H9 (cell line): ENCODE measurements around the gene TMEM271. TPM values are rescaled to one million over a fixed set of nuclear protein-coding genes. Genes with fewer than 3 reads are reported as not detected.

Experiments used
- DNase-seq: peaks from one replicate; pipeline ENCODE4 v3.0.0-alpha.2; 2017
- H2AFZ ChIP-seq: one replicate; pipeline ENCODE4 v1.6.1; 2013; ENCODE audit warnings: mild to moderate bottlenecking, low read length, control low read depth, moderate library complexity
- H2AK5ac ChIP-seq: 2 replicates; pipeline ENCODE4 v1.6.1; 2013; ENCODE audit warnings: low read length, control low read depth, mixed read lengths; ENCODE audit not compliant: insufficient read length
- H2BK120ac ChIP-seq: one replicate; pipeline ENCODE4 v1.6.1; 2013; ENCODE audit warnings: low read depth, mild to moderate bottlenecking, low read length, control low read depth, inconsistent platforms; ENCODE audit not compliant: poor library complexity, severe bottlenecking
- H2BK12ac ChIP-seq: 2 replicates; pipeline ENCODE4 v1.6.1; 2013; ENCODE audit warnings: low read length, control low read depth, mixed read lengths, low read depth; ENCODE audit not compliant: insufficient read length
- H2BK15ac ChIP-seq: 2 replicates; pipeline ENCODE4 v1.6.1; 2013; ENCODE audit warnings: low read depth, low read length, control low read depth
- H2BK20ac ChIP-seq: one replicate; pipeline ENCODE4 v1.6.1; 2013; ENCODE audit warnings: low read depth, mild to moderate bottlenecking, low read length, control low read depth, inconsistent platforms; ENCODE audit not compliant: poor library complexity, severe bottlenecking
- H2BK5ac ChIP-seq: 2 replicates; pipeline ENCODE4 v1.6.1; 2013; ENCODE audit warnings: low read length, control low read depth, mixed read lengths; ENCODE audit not compliant: insufficient read length
- H3K14ac ChIP-seq: 2 replicates; pipeline ENCODE4 v1.6.1; 2013; ENCODE audit warnings: low read length, control low read depth; ENCODE audit not compliant: insufficient read depth
- H3K18ac ChIP-seq: 2 replicates; pipeline ENCODE4 v1.6.1; 2013; ENCODE audit warnings: low read depth, mild to moderate bottlenecking, mixed read lengths, low read length, control low read depth; ENCODE audit not compliant: insufficient read length
- H3K23ac ChIP-seq: 2 replicates; pipeline ENCODE4 v1.6.1; 2013; ENCODE audit warnings: low read length, control low read depth, mixed read lengths, low read depth; ENCODE audit not compliant: insufficient read length
- H3K23me2 ChIP-seq: 2 replicates; pipeline ENCODE4 v1.6.1; 2013; ENCODE audit warnings: low read depth, mild to moderate bottlenecking, mixed read lengths, low read length, control low read depth; ENCODE audit not compliant: insufficient read length, poor library complexity, severe bottlenecking
- H3K27ac ChIP-seq: 2 replicates; pipeline ENCODE4 v1.5.1; 2013; ENCODE audit warnings: low read length, control low read depth, mixed read lengths, low read depth; ENCODE audit not compliant: insufficient read length
- H3K27me3 ChIP-seq: 2 replicates; pipeline ENCODE4 v1.6.1; 2013; ENCODE audit warnings: low read length, control low read depth, inconsistent platforms; ENCODE audit not compliant: insufficient read depth
- H3K4ac ChIP-seq: 2 replicates; pipeline ENCODE4 v1.6.1; 2013; ENCODE audit warnings: low read depth, mild to moderate bottlenecking, control low read depth, inconsistent platforms, low read length, moderate library complexity
- H3K4me1 ChIP-seq: 2 replicates; pipeline ENCODE4 v1.6.1; 2013; ENCODE audit warnings: low read length, control low read depth, inconsistent platforms; ENCODE audit not compliant: insufficient read depth
- H3K4me2 ChIP-seq: 2 replicates; pipeline ENCODE4 v1.6.1; 2013; ENCODE audit warnings: low read length, control low read depth, mixed read lengths; ENCODE audit not compliant: insufficient read length, insufficient read depth
- H3K56ac ChIP-seq: 2 replicates; pipeline ENCODE4 v1.6.1; 2013; ENCODE audit warnings: low read depth, mild to moderate bottlenecking, mixed read lengths, low read length, control low read depth; ENCODE audit not compliant: insufficient read length
- H3K79me1 ChIP-seq: 2 replicates; pipeline ENCODE4 v1.6.1; 2013; ENCODE audit warnings: low read depth, mild to moderate bottlenecking, moderate library complexity, low read length, control low read depth, inconsistent platforms; ENCODE audit not compliant: insufficient read depth, poor library complexity, severe bottlenecking
- H3K79me2 ChIP-seq: 2 replicates; pipeline ENCODE4 v1.6.1; 2013; ENCODE audit warnings: low read length, control low read depth, inconsistent platforms; ENCODE audit not compliant: insufficient read depth
- H3K9ac ChIP-seq: 2 replicates; pipeline ENCODE4 v1.6.1; 2013; ENCODE audit warnings: low read length, control low read depth, mixed read lengths; ENCODE audit not compliant: insufficient read length; ENCODE audit errors: extremely low read depth
- H3K9me3 ChIP-seq: one replicate; pipeline ENCODE4 v1.6.1; 2013; ENCODE audit warnings: low read depth, low read length, inconsistent platforms; ENCODE audit not compliant: control insufficient read depth
- H3T11ph ChIP-seq: one replicate; pipeline ENCODE4 v1.6.1; 2013; ENCODE audit warnings: mild to moderate bottlenecking, low read length, control low read depth, inconsistent platforms
- H4K20me1 ChIP-seq: one replicate; pipeline ENCODE4 v1.6.1; 2013; ENCODE audit not compliant: control insufficient read depth, insufficient read length, insufficient read depth
- H4K5ac ChIP-seq: 2 replicates; pipeline ENCODE4 v1.6.1; 2013; ENCODE audit warnings: low read depth, mild to moderate bottlenecking, mixed read lengths, low read length, control low read depth; ENCODE audit not compliant: insufficient read length
- H4K8ac ChIP-seq: replicated peaks from 2 replicates; pipeline ENCODE4 v1.6.1; 2013; ENCODE audit warnings: low read length, control low read depth, mixed read lengths, low read depth; ENCODE audit not compliant: insufficient read length
- H4K91ac ChIP-seq: 2 replicates; pipeline ENCODE4 v1.6.1; 2013; ENCODE audit warnings: low read depth, mild to moderate bottlenecking, moderate library complexity, mixed read lengths, low read length, control low read depth; ENCODE audit not compliant: insufficient read length
- H3K27ac Mint-ChIP-seq, 3 experiments: 2 replicates in 2 of 3; 3 replicates in 1 of 3; pipeline ENCODE4 v1.8.0; 2020 to 2021; ENCODE audit warnings: mixed read lengths in 3 of 3, mild to moderate bottlenecking in 1 of 3, moderate library complexity in 1 of 3
- H3K27me3 Mint-ChIP-seq: 2 replicates; pipeline ENCODE4 v1.8.0; 2021; ENCODE audit warnings: low read depth, mild to moderate bottlenecking, moderate library complexity, mixed read lengths
- H3K36me3 Mint-ChIP-seq, 3 experiments: 2 replicates in 2 of 3; 3 replicates in 1 of 3; pipeline ENCODE4 v1.8.0; 2020 to 2021; ENCODE audit warnings: low read depth in 3 of 3, mixed read lengths in 3 of 3; ENCODE audit not compliant: insufficient read depth in 1 of 3
- H3K4me1 Mint-ChIP-seq, 2 experiments: 2 replicates each; pipeline ENCODE4 v1.8.0; 2020; ENCODE audit warnings: mixed read lengths in 2 of 2
- H3K4me3 Mint-ChIP-seq, 2 experiments: 2 replicates in 1 of 2; 3 replicates in 1 of 2; pipeline ENCODE4 v1.8.0; 2020 to 2021; ENCODE audit warnings: mild to moderate bottlenecking in 2 of 2, mixed read lengths in 2 of 2, moderate library complexity in 1 of 2
- H3K9me3 Mint-ChIP-seq, 2 experiments: 2 replicates in 1 of 2; 3 replicates in 1 of 2; pipeline ENCODE4 v1.8.0; 2020; ENCODE audit warnings: mild to moderate bottlenecking in 2 of 2, mixed read lengths in 2 of 2, moderate library complexity in 1 of 2
- CTCF ChIP-seq: fragments of 200-600 bp; sonication (generic); conservative IDR thresholded peaks from 3 replicates; pipeline ENCODE4 v1.8.0; 2021; ENCODE audit warnings: antibody characterized with exemption, mild to moderate bottlenecking
- WGBS: extraction: QIAGEN DNeasy Blood & Tissue Kit; methylation state at CpG from one replicate; pipeline ENCODE4 v1.1.7; 2013; ENCODE audit warnings: missing lambda C conversion rate, low lambda C conversion rate, mixed read lengths; ENCODE audit not compliant: insufficient read length; ENCODE audit errors: extremely low coverage; 5-methylcytosine and 5-hydroxymethylcytosine counted together
- total RNA-seq: library from RNA; stranded (reverse); gene quantifications from 2 replicates; pipeline ENCODE4 v1.2.1, GENCODE V29; 2021

TMEM271 gene
- total RNA-seq, 1 experiment from 2014 or later, result 0.09 TPM

GRCh38 chr4:536351-536972, 39.6 kb downstream of the TMEM271 start:
- Mint-ChIP-seq H3K36me3 (peaks cover 21 to 48% (median 36%) of the 10 kb centered on the region in 3 experiments), H3K27ac (no peak overlapping the region), H3K9me3 (no peaks in the 10 kb centered on the region), H3K4me1 (no peaks in the 10 kb centered on the region), H3K4me3 (no peak overlapping the region), H3K27me3 (no peaks in the 10 kb centered on the region; the same call in 1 of the 2 replicates)
- no peak overlapping the region for H3K18ac ChIP-seq
- H3K23me2 ChIP-seq, result no peaks in the 10 kb centered on the region
- H2AK5ac ChIP-seq, result no peak overlapping the region
- H3K27ac ChIP-seq, result no peak overlapping the region
- no peak overlapping the region for H2BK12ac ChIP-seq
- no peak overlapping the region for H3K4me2 ChIP-seq
- TF ChIP-seq CTCF, result no peak
- no peak overlapping the region for H2BK120ac ChIP-seq
- no peaks in the 10 kb centered on the region for H4K20me1 ChIP-seq
- H3K23ac ChIP-seq, result no peak overlapping the region
- H4K5ac ChIP-seq, result no peak overlapping the region
- no peaks in the 10 kb centered on the region for H3K79me1 ChIP-seq
- no peak overlapping the region for H2AFZ ChIP-seq
- H4K91ac ChIP-seq, result no peak overlapping the region
- H3K9ac ChIP-seq, result no peak overlapping the region
- H3K56ac ChIP-seq, result no peak overlapping the region
- H3K27me3 ChIP-seq, result no peaks in the 10 kb centered on the region
- no peak overlapping the region for H3K4ac ChIP-seq
- H4K8ac ChIP-seq, result no peak overlapping the region
- H2BK5ac ChIP-seq, result no peak overlapping the region
- no peak overlapping the region for H3K14ac ChIP-seq
- H3K4me1 ChIP-seq, result no peaks in the 10 kb centered on the region
- H3T11ph ChIP-seq, result no peak overlapping the region
- no peak overlapping the region for H2BK15ac ChIP-seq
- H3K9me3 ChIP-seq, result no peaks in the 10 kb centered on the region
- DNase-seq, result no peak
- no peak overlapping the region for H2BK20ac ChIP-seq
- WGBS, result no CpG with 5 or more reads among the region's 36 CpGs
- H3K79me2 ChIP-seq, result no peaks in the 10 kb centered on the region
